Measurements from ENCODE around the gene ANKRD35.

DNA sequence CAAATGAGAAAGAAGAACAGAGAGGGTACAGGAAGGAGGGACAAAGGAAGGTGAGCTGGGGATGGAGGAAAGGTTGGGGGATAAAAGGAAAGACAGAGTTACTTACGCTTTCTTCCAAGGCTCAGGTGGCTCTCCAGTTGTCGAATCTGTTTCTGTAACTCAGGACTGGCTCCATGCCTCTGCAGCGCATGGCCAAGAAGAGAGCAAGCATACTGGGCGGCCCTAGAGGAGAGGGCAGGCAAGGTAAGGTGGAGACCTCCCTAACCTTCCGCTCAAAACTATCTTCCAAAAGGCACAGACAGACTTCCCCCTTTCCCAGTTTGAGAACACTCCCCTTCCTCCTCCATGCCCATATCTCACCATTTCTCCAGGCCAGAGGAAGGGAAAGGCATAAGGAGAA lies 31.9 kb upstream of the ANKRD35 start:
- TF ChIP-seq HNRNPK (IDR thresholded peaks at IDR 0.05; ENCODE audit: low read depth, low read length, poor library complexity, severe bottlenecking) (no peak), EP400 (IDR thresholded peaks at IDR 0.05) (no peak), ZHX1 (conservative IDR thresholded peaks at IDR 0.05; ENCODE audit: low read length) (no peak), TRIM24 (IDR thresholded peaks at IDR 0.05) (no peak), CAMTA2 (CRISPR knock-in tag; conservative IDR thresholded peaks at IDR 0.05) (no peak), ZNF23 (CRISPR knock-in tag; IDR thresholded peaks at IDR 0.05) (no peak), YBX1 (IDR thresholded peaks at IDR 0.05) (no peak), DDX20 (tag; IDR thresholded peaks at IDR 0.05; ENCODE audit: low read depth) (no peak)
